Loucy (cell line): ENCODE results near the gene IP6K3.

ENCODE experiments used
- CTCF ChIP-seq: fragments of 200-600 bp; sonication (generic); conservative IDR thresholded peaks from 2 replicates; pipeline ENCODE4 v1.5.1; 2014; ENCODE audit warnings: mild to moderate bottlenecking, antibody characterized with exemption, low read length
- EZH2phosphoT487 ChIP-seq: fragments of 200-600 bp; IDR thresholded peaks from 2 replicates; pipeline ENCODE4 v1.6.1; 2018; ENCODE audit warnings: antibody characterized with exemption, mild to moderate bottlenecking, moderate library complexity, borderline replicate concordance

- no peak for TF ChIP-seq CTCF
- TF ChIP-seq EZH2phosphoT487: no peak
Measured at GRCh38 chr6:33716890-33717632, 29.6 kb downstream of the IP6K3 start.
